Inferior parietal cortex (tissue), 1 donor: ENCODE data around the gene APOL4.
"Not testable (repeated sequence)": the region's sequence is repeated elsewhere in the genome, so short reads cannot be mapped to it uniquely, and the experiment has no call there.

Source experiments
- DNase-seq: peaks from one replicate; pipeline ENCODE4 v3.0.0-alpha.2; 2016; ENCODE audit errors: extremely low spot score

APOL4 gene

GRCh38 chr22:36201630-36202319, at the start of gene APOL4:
APOL4 (minus strand) TSS chr22:36201809; CDS start chr22:36201734, 75 bp downstream.
- DNase-seq, result peak; percentile 35

- DNase-seq, result not testable (repeated sequence)
Measured at GRCh38 chr22:36250292-36250960, 48.8 kb upstream of the APOL4 start.

- no peak for DNase-seq
Measured at GRCh38 chr22:36249160-36249559, 47.6 kb upstream of the APOL4 start.

GRCh38 chr22:36247955-36248354, 46.3 kb upstream of the APOL4 start:
- no peak for DNase-seq

- DNase-seq, result no peak
Measured at GRCh38 chr22:36246718-36247117, 45.1 kb upstream of the APOL4 start.

GRCh38 chr22:36245805-36246356, 44.3 kb upstream of the APOL4 start:
- no peak for DNase-seq

- DNase-seq, result no peak
Measured at GRCh38 chr22:36244522-36245391, 43.1 kb upstream of the APOL4 start.

- no peak for DNase-seq
Measured at GRCh38 chr22:36243986-36244385, 42.4 kb upstream of the APOL4 start.

- DNase-seq, result peak; percentile 90
Measured at GRCh38 chr22:36239401-36240171, 38.0 kb upstream of the APOL4 start, which contains the start of gene APOL2. APOL2 (minus strand) TSS chr22:36239527; CDS start chr22:36233162, 6,365 bp downstream.

- DNase-seq, result no peak
Measured at GRCh38 chr22:36239150-36239400, 37.5 kb upstream of the APOL4 start.

- DNase-seq, result peak; percentile 12
Measured at GRCh38 chr22:36238373-36239149, 37.0 kb upstream of the APOL4 start.

- no peak for DNase-seq
Measured at GRCh38 chr22:36237462-36238372, 36.1 kb upstream of the APOL4 start.

GRCh38 chr22:36236388-36237319, 35.0 kb upstream of the APOL4 start:
- no peak for DNase-seq

- DNase-seq, result no peak
Measured at GRCh38 chr22:36235585-36235984, 34.0 kb upstream of the APOL4 start.

- DNase-seq, result no peak
Measured at GRCh38 chr22:36234919-36235318, 33.3 kb upstream of the APOL4 start.

- DNase-seq, result no peak
Measured at GRCh38 chr22:36234213-36234612, 32.6 kb upstream of the APOL4 start.

- DNase-seq, result no peak
Measured at GRCh38 chr22:36233796-36234195, 32.2 kb upstream of the APOL4 start.

GRCh38 chr22:36232715-36233401, 31.2 kb upstream of the APOL4 start:
- DNase-seq, result no peak
